Measurements from ENCODE around the gene PPARA. TPM values are rescaled to one million over a fixed set of nuclear protein-coding genes. Genes with fewer than 3 reads are reported as not detected.

The PPARA gene
- total RNA-seq, 2 experiments from 2014 or later, result 6.2 to 8.9 TPM

DNA sequence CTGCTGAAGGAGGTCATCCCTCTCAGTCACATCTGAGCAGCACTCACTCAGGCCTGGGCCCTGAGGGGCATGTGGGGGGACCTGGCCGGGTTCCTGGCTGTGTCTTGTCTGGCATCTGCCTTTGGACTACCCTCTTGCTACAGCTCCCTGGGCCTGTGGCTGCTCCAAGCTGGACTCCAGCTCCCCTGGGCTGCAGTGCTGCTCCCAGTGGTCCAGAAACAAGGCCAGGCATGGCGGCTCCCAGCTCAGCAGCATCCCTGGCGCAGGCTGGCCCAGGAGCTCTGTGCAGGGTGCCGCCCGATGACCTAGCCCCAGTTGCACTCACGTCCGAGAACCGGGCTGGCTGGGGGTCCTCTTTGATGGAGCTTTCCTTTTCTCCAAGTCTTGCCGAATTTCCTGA is 94.4 kb downstream of the PPARA start:
- ChIA-PET CTCF (interaction anchor here (0.6 kb wide), 1 partner anchor 239 kb away, joined by 3 read pairs; no protein-coding TSS in a partner anchor), POLR2A (interaction anchor here (0.6 kb wide), 1 partner anchor 41 kb away, joined by 4 read pairs; no protein-coding TSS in a partner anchor)
- peaks cover 1% of the 10 kb centered on the region for H3K36me3 Mint-ChIP-seq (ENCODE audit: low read depth)
- DNase-seq (no peak), ATAC-seq (no peak)
- H3K4me1 Mint-ChIP-seq, result peaks cover 9% of the 10 kb centered on the region
- intact Hi-C loops (cut with DNase I, micrococcal nuclease), result no loop called here
- no peaks in the 10 kb centered on the region for H3K27me3 Mint-ChIP-seq
- H3K9me3 Mint-ChIP-seq (ENCODE audit: low read depth), result no peaks in the 10 kb centered on the region
- H3K27ac Mint-ChIP-seq, result no peak overlapping the region
- no peak overlapping the region for H3K4me3 Mint-ChIP-seq

DNA sequence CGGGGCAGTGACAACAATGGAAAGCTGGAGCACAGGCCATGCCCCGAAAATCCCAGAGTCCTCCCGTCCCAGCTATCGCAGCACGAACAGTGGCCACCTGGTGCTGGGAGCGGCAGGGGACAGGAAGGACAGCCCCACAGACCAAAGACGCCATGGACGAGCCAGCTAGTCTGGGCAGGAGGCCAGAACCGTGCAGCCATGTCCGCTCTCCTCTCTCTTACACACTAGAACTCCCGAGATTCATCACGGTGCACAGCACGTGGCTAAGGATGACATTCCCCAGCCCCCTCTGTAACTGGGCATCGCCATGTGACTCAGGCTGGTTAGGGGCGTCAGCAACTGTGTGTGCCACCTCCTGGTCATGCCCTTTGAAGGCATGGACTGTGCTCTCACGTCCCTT is 95.2 kb downstream of the PPARA start:
- Mint-ChIP-seq H3K9me3 (ENCODE audit: low read depth) (no peaks in the 10 kb centered on the region), H3K36me3 (ENCODE audit: low read depth) (peaks cover 1% of the 10 kb centered on the region), H3K27ac (no peak overlapping the region), H3K27me3 (no peaks in the 10 kb centered on the region), H3K4me3 (no peak overlapping the region), H3K4me1 (peaks cover 5% of the 10 kb centered on the region)
- intact Hi-C loops (cut with DNase I, micrococcal nuclease), result no loop called here
- CTCF ChIA-PET, result no interaction called here
- DNase-seq, result no peak
- POLR2A ChIA-PET, result no interaction called here
- ATAC-seq, result no peak

- Mint-ChIP-seq H3K4me3 (no peak overlapping the region), H3K36me3 (ENCODE audit: low read depth) (peaks cover 1% of the 10 kb centered on the region), H3K27me3 (no peaks in the 10 kb centered on the region), H3K4me1 (peaks cover 7% of the 10 kb centered on the region), H3K9me3 (ENCODE audit: low read depth) (no peaks in the 10 kb centered on the region), H3K27ac (no peak overlapping the region)
- ATAC-seq, result no peak
- ChIA-PET POLR2A (no interaction called here), CTCF (interaction anchor here (0.7 kb wide), 1 partner anchor 14 kb away, joined by 4 read pairs; no protein-coding TSS in a partner anchor)
- DNase-seq, result no peak
- intact Hi-C loops (cut with DNase I, micrococcal nuclease), result no loop called here
These were observed 95.9 kb downstream of the PPARA start for GRCh38 chr22:46246178-46246577.

DNA sequence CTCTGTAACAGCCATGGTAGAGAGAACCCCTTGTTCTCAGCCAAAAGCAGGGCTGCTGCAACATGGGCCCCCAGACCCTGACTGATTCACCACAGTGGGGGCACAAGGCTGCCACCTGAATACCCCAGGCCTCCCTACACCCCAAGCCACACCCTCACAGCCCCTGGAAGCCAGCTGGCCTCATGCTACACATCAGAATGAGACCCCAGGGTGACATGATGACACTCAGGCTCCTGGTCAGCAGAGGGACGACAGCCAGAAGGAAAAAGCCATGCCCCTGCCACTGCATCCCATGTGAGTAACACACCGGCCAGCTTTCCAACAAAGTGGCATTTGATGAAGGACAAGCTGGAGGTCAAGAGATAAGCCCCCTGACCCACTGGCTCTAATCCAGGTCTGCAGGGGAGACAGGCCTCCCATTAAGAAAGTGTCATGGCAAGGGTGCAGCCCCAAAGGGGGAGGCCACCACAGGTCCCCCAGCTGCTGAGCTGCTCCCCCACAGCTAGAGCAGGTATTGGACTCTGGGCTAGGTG is 97.2 kb downstream of the PPARA start:
- no peak overlapping the region for H3K4me3 Mint-ChIP-seq
- no peaks in the 10 kb centered on the region for H3K27me3 Mint-ChIP-seq
- intact Hi-C loops (cut with DNase I, micrococcal nuclease), result no loop called here
- H3K9me3 Mint-ChIP-seq (ENCODE audit: low read depth), result peaks cover 5% of the 10 kb centered on the region
- peaks cover 1% of the 10 kb centered on the region for H3K36me3 Mint-ChIP-seq (ENCODE audit: low read depth)
- H3K27ac Mint-ChIP-seq, result no peak overlapping the region
- DNase-seq, result no peak
- H3K4me1 Mint-ChIP-seq, result peaks cover 18% of the 10 kb centered on the region
- ATAC-seq, result no peak
- POLR2A ChIA-PET, result interaction anchor here (0.9 kb wide), 1 partner anchor 99 kb away, joined by 4 read pairs; no protein-coding TSS in a partner anchor
- CTCF ChIA-PET, result interaction anchor here (0.6 to 1.3 kb wide), 2 partner anchors 20 to 126 kb away, joined by 3 read pairs; partner anchors contain the start of gene TTC38

DNA sequence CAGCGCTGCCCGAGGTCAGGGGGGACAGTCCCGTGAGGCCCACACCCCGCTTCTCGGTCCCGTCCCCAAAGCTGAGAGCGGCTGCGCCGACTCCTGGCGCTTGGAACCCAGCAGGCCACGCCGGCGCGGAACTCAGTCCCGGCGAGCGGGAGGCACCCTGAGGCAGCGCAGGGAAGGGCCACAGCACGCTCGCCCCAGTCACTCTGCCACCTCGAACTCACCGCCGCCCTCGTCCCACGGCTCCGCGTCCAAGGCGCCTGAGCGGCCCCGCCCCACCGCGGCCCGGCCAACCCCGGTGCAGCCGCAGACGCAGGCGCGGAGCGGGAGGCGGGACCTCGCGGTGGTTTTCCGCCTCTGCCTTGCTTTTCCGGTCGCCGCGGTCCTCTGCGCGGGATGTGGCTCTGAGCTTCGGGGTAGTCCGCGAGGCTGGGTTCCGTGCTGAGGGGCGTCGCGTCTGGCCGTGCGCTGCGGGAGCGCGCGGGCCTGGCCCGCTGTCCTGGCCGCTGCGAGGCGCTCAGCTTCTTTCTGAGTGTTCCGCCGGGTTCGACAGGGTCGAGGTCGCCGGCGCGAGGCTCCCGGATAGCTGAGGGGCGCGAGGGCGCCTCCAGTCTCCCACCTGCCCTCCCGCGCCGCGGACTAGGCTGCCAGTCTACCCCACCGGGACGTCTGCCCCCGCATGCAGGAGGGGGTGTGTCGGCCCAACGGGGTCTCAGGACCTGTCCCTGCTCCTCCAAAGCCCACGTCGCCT is 99.9 kb downstream of the PPARA start, which contains the start of gene CDPF1:
TSS of gene CDPF1 (minus strand) at position 259 of the 748 bp plus-strand sequence. CDS start 2,009 bp downstream, outside the sequence.
- Mint-ChIP-seq H3K9me3 (ENCODE audit: low read depth) (peaks cover 9% of the 10 kb centered on the region), H3K36me3 (ENCODE audit: low read depth) (peaks cover 4% of the 10 kb centered on the region), H3K27me3 (no peaks in the 10 kb centered on the region), H3K27ac (peak within 1 kb of the TSS; percentile 80), H3K4me3 (peak within 1 kb of the TSS; percentile 79), H3K4me1 (peaks cover 25% of the 10 kb centered on the region)
- ATAC-seq, result peak; percentile 92
- ChIA-PET POLR2A (interaction anchor here (0.6 to 1.6 kb wide), 2 partner anchors 46 to 489 kb away, joined by 3 to 7 read pairs; partner anchors contain the start of gene GTSE1), CTCF (interaction anchor here (0.6 to 2.1 kb wide), 7 partner anchors 40 to 531 kb away, joined by 3 to 7 read pairs (median 3); no protein-coding TSS in a partner anchor)
- DNase-seq, result peak; percentile 96
- intact Hi-C loops (cut with DNase I, micrococcal nuclease), result loop anchor here (1.0 to 5.0 kb wide), 9 partner anchors 17 to 578 kb away; partner anchors contain the start of genes GTSE1 (in 2 of the 2), PPARA (in 2 of the 2), ATXN10 (in 1 of the 2) and TRMU (in 1 of the 2)

GRCh38 chr22:46250783-46251125 is 100.4 kb downstream of the PPARA start:
- Mint-ChIP-seq H3K36me3 (ENCODE audit: low read depth) (peaks cover 4% of the 10 kb centered on the region), H3K27me3 (no peaks in the 10 kb centered on the region), H3K27ac (peak overlapping the region; percentile 80), H3K9me3 (ENCODE audit: low read depth) (peaks cover 9% of the 10 kb centered on the region), H3K4me1 (peaks cover 25% of the 10 kb centered on the region), H3K4me3 (peak overlapping the region; percentile 79)
- no peak for ATAC-seq
- ChIA-PET POLR2A (interaction anchor here (0.6 to 1.6 kb wide), 2 partner anchors 45 to 488 kb away, joined by 3 to 7 read pairs; partner anchors contain the start of gene GTSE1), CTCF (interaction anchor here (0.6 to 2.1 kb wide), 6 partner anchors 40 to 519 kb away, joined by 3 to 7 read pairs (median 3); no protein-coding TSS in a partner anchor)
- intact Hi-C loops (cut with DNase I, micrococcal nuclease), result loop anchor here (1.0 to 5.0 kb wide), 9 partner anchors 17 to 578 kb away; partner anchors contain the start of genes GTSE1 (in 2 of the 2), PPARA (in 2 of the 2), ATXN10 (in 1 of the 2) and TRMU (in 1 of the 2)
- DNase-seq, result peak; percentile 34

DNA sequence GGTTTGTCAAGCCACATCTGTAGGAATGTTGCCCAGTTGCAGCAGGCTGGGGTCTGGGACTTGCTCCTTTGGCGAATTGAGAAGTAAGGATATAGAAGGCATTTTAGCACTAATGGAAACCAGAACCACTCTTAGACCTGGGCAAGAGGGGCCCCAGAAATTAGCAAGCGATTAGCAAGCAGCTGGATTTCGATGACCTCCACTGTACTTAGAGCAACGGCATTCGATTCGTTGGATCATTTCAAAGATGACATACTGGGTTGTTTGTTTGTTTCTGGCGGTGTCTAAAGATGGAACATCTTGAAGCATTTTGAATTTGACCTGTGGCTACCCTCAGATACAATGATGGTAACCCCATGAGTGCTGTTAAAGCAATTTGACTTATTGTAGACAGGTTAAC is 100.9 kb downstream of the PPARA start:
- CTCF ChIA-PET, result no interaction called here
- Mint-ChIP-seq H3K9me3 (ENCODE audit: low read depth) (peaks cover 9% of the 10 kb centered on the region), H3K36me3 (ENCODE audit: low read depth) (peaks cover 4% of the 10 kb centered on the region), H3K4me3 (peak overlapping the region; percentile 79), H3K4me1 (peaks cover 25% of the 10 kb centered on the region), H3K27me3 (no peaks in the 10 kb centered on the region), H3K27ac (peak overlapping the region; percentile 80)
- POLR2A ChIA-PET, result interaction anchor here (1.6 kb wide), 1 partner anchor 45 kb away, joined by 7 read pairs; the partner anchor contains the start of gene GTSE1
- intact Hi-C loops (cut with DNase I, micrococcal nuclease), result loop anchor here (5.0 kb wide), 3 partner anchors 99 to 579 kb away; partner anchors contain the start of genes ATXN10 (in 1 of the 2) and PPARA (in 1 of the 2)
- ATAC-seq (no peak), DNase-seq (no peak)

DNA sequence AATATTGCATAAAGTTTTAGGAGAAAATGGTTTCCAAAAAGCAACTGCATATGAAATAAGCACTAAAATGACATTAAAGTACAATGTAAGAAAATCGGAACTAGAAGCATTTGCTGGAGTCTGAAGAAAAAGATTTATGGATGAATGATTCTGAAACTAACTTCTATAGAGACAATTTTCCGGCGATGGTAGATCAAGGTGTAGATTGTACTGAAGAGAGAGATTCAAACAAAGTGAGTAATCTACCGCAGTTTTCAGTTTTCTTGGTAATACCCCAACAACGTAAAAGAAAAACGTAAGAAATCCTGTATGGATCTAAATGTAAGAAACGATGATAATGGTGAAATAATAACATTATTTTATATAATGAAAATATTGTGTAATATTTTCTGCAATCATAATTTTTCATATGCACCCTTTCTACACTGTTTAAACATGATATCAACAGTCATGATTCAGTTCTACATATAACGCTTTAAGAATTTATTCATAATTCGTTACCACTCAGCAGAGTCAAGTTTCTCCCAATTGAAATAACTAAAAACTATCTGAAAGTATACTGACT is 101.6 kb downstream of the PPARA start:
- ChIA-PET CTCF (interaction anchor here (0.6 to 0.8 kb wide), 2 partner anchors 101 to 246 kb away, joined by 3 to 4 read pairs; no protein-coding TSS in a partner anchor), POLR2A (no interaction called here)
- Mint-ChIP-seq H3K27ac (peak overlapping the region; percentile 80), H3K36me3 (ENCODE audit: low read depth) (peaks cover 4% of the 10 kb centered on the region), H3K4me3 (peak overlapping the region; percentile 79), H3K27me3 (no peaks in the 10 kb centered on the region), H3K9me3 (ENCODE audit: low read depth) (peaks cover 9% of the 10 kb centered on the region), H3K4me1 (peaks cover 25% of the 10 kb centered on the region)
- intact Hi-C loops (cut with DNase I, micrococcal nuclease), result loop anchor here (5.0 kb wide), 3 partner anchors 100 to 580 kb away; partner anchors contain the start of genes ATXN10 (in 1 of the 2) and PPARA (in 1 of the 2)
- DNase-seq, result no peak
- no peak for ATAC-seq

GRCh38 chr22:46256358-46256958 is 106.1 kb downstream of the PPARA start:
- no peak overlapping the region for H3K27ac Mint-ChIP-seq
- intact Hi-C loops (cut with DNase I, micrococcal nuclease), result no loop called here
- no peak overlapping the region for H3K4me3 Mint-ChIP-seq
- H3K9me3 Mint-ChIP-seq (ENCODE audit: low read depth), result peaks cover 7% of the 10 kb centered on the region
- DNase-seq, result no peak
- peaks cover 15% of the 10 kb centered on the region for H3K4me1 Mint-ChIP-seq
- no peak for ATAC-seq
- H3K36me3 Mint-ChIP-seq (ENCODE audit: low read depth), result peaks cover 4% of the 10 kb centered on the region
- ChIA-PET CTCF (interaction anchor here (0.6 to 0.8 kb wide), 2 partner anchors 17 to 483 kb away, joined by 3 read pairs; no protein-coding TSS in a partner anchor), POLR2A (no interaction called here)
- peaks cover 20% of the 10 kb centered on the region for H3K27me3 Mint-ChIP-seq

GRCh38 chr22:46259374-46259773 is 109.0 kb downstream of the PPARA start:
- peaks cover under 1% of the 10 kb centered on the region for H3K9me3 Mint-ChIP-seq (ENCODE audit: low read depth)
- CTCF ChIA-PET, result no interaction called here
- H3K27me3 Mint-ChIP-seq, result peaks cover 41% of the 10 kb centered on the region
- no peak overlapping the region for H3K27ac Mint-ChIP-seq
- H3K36me3 Mint-ChIP-seq (ENCODE audit: low read depth), result no peaks in the 10 kb centered on the region
- ATAC-seq (no peak), DNase-seq (no peak)
- intact Hi-C loops (cut with DNase I, micrococcal nuclease), result no loop called here
- no peak overlapping the region for H3K4me3 Mint-ChIP-seq
- H3K4me1 Mint-ChIP-seq, result peaks cover 6% of the 10 kb centered on the region
- POLR2A ChIA-PET, result no interaction called here

DNA sequence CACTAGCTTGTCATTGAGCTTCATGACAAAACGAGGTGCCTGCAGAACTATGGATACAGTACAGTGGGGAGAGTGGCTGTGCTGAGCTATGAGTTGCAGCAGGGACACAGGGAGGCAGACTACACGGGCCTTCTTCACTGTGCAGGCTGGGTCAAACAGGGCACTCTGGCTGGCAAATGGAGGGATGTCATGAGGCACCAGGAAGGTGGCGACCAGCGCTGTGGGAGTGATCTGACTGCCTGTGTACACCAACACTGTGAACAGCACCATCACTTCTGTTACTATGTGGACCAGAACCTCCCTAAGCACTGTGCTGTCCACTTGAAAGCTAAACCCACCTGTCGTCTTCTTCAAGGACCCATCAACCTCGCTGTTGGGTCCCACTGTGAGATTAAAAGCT is 109.7 kb downstream of the PPARA start:
- H3K4me1 Mint-ChIP-seq, result peaks cover 3% of the 10 kb centered on the region
- intact Hi-C loops (cut with DNase I, micrococcal nuclease), result no loop called here
- ATAC-seq, result no peak
- H3K36me3 Mint-ChIP-seq (ENCODE audit: low read depth), result no peaks in the 10 kb centered on the region
- peaks cover 45% of the 10 kb centered on the region for H3K27me3 Mint-ChIP-seq
- no peak for DNase-seq
- H3K27ac Mint-ChIP-seq, result no peak overlapping the region
- CTCF ChIA-PET, result no interaction called here
- H3K9me3 Mint-ChIP-seq (ENCODE audit: low read depth), result no peaks in the 10 kb centered on the region
- H3K4me3 Mint-ChIP-seq, result no peak overlapping the region
- POLR2A ChIA-PET, result no interaction called here
